Prostate gland (tissue), 2 donors: Measurements from ENCODE around the gene ERMP1.

Source experiments
- POLR2A ChIP-seq: fragments of 450-650 bp; IDR thresholded peaks from one replicate; pipeline ENCODE4 v1.6.1; 2016; ENCODE audit warnings: antibody characterized with exemption, mild to moderate bottlenecking
- POLR2AphosphoS5 ChIP-seq: sonication (generic); formaldehyde crosslinking; IDR thresholded peaks from one replicate; pipeline ENCODE4 v1.6.1; 2017; ENCODE audit warnings: antibody characterized with exemption
- TF ChIP-seq, protein P1 (sequence below), 4 experiments: fragments of 200-600 bp in 2 of 4; fragments of 450-650 bp in 2 of 4; sonication (generic) in 2 of 4; IDR thresholded peaks; 1 replicate in 3 of 4; 2 replicates in 1 of 4; pipeline ENCODE4 v1.5.1; 2016 to 2019; ENCODE audit warnings: antibody characterized with exemption in 4 of 4, mild to moderate bottlenecking in 2 of 4, moderate library complexity in 2 of 4

- TF ChIP-seq, protein P1, sequence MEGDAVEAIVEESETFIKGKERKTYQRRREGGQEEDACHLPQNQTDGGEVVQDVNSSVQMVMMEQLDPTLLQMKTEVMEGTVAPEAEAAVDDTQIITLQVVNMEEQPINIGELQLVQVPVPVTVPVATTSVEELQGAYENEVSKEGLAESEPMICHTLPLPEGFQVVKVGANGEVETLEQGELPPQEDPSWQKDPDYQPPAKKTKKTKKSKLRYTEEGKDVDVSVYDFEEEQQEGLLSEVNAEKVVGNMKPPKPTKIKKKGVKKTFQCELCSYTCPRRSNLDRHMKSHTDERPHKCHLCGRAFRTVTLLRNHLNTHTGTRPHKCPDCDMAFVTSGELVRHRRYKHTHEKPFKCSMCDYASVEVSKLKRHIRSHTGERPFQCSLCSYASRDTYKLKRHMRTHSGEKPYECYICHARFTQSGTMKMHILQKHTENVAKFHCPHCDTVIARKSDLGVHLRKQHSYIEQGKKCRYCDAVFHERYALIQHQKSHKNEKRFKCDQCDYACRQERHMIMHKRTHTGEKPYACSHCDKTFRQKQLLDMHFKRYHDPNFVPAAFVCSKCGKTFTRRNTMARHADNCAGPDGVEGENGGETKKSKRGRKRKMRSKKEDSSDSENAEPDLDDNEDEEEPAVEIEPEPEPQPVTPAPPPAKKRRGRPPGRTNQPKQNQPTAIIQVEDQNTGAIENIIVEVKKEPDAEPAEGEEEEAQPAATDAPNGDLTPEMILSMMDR (IDR thresholded peaks at IDR 0.05): no peak
- TF ChIP-seq POLR2AphosphoS5 (no peak), POLR2A (no peak)
Observed at GRCh38 chr9:5854063-5854790, 21.3 kb upstream of the ERMP1 start.
